GM18502 (cell line): Measurements from ENCODE around the gene PTPRN.
"Not testable (repeated sequence)": the region's sequence is repeated elsewhere in the genome, so short reads cannot be mapped to it uniquely, and the experiment has no call there.

Experiments
- ATAC-seq: cut with Tn5 transposase; IDR thresholded peaks from one replicate; pipeline ENCODE4 v1.9.1; 2021; ENCODE audit warnings: mild to moderate bottlenecking; ENCODE audit not compliant: unreplicated experiment, poor library complexity

Gene PTPRN

DNA sequence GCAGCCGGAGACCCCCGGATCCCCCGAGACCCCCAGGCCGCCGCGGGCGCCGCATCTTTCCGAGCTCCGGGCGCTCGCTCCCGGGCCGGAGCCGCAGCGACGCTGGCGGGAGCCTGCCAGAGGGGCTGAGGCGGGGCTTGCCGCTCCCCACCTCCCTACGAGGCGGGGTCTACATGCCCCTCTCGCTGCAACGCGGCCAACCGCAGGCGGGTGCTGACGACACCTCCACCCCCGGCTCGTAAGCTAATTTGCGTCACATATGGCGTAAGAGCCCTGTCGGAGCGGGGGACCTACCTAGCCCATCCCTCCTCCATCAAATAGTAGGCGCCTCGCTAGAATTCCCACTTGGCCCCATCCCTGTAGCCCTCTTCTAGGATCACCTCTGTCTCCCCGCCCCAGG is at the start of gene PTPRN:
Gene PTPRN, minus strand, starts transcription at position 124 of the 400 bp plus-strand sequence. Its CDS starts 69 bp downstream, at position 55.
- ATAC-seq: no peak

DNA sequence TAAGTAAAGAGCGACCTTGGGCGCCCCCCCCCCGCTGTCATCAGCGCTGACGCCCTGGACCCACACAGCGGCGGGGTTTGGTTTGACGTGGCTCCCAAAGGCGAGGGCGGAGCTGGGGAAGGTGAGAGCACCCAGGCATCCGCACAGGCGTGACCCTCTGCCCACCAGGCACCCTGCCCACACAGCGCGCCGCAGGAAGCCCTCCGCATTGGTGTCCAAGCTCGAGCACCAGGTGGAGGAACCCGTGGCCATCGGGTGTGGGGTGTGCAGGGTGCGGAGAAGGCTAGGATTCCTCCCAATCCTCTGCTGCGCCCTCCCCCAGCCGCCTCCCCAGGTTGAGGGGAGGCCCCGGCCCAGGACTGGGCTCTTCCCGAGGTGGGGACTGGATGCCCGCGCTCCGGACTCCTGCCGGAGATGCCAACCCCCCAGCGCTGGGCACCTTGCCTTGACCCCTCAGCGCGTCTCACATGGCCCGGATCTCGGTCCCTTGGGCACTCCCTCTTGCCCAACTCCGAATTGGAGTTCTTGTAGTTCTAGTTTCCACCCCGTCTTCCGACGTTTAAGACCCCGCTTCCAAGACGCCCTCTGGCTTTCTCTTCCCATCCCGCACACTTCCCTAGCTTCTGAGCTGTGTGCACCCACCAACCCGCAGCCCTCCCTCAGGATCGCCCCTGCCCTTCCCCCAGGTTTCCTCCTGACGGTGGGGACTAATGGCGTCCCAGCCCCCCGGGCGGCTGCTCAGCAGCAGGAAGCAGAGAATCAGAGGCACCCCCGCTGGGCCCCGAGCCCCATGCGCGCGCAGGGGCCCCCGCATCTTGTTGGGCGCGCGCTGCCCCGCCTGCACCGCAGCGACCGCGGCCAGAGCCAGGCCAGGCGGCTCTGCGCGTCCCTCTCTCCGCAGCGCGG is 49.2 kb upstream of the PTPRN start:
- no peak for ATAC-seq

DNA sequence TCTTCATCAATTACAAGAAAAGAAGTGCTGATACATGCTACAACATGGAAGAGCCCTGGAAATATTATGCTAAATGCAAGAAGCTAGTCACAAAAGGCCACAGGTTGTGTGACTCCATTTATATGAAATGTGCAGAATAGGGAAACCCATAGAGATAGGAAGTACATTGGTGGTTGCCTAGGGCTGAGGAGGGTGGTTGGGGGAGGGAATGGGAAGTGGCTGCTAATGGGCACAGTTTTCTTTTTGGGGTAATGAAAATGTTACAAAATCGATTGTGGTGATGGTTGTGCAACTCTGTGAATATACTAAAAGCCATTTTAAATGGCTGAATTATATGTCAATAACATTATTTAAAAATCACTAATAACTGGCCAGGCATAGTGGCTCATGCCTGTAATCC is 47.6 kb upstream of the PTPRN start:
- no peak for ATAC-seq

DNA sequence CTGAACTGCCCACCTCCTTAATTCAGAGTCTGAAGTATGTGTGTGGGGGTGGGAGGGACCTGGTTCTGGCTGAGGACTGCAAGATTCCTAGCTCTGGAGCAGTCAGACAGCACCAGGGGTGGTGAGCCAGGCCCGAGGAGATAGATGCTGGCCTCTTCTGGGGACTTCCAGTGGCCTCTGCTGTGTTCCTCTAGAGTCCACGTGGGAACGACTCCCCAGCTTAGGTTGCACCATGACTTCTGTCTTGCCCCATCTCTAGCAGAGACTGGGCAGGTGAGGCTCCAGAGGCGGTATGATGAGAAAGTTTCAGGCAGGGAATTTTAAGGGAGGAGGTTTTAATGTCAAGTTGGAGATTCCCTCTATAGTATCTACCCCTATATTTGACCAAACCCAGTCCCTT is 45.4 kb upstream of the PTPRN start:
- ATAC-seq: no peak

DNA sequence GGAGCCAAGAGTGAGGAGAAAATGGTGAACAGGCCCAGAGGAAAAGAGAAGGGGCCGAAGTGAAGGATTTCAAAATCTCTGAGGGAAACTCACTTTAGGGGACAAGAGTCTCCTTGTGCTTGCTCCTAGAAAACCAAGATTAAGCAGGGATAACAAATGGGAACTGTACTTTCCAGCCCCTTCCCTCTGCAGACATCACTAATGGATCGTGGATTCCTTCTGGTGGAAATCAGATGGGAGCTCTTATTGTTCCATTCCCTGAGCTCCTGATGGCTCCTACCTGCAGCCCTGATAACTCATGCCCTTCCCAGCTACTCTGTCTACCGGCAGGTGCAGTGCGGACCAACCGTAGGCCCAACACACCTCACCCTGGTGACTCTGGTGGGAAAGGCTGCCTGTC is 43.9 kb upstream of the PTPRN start:
- ATAC-seq: no peak

DNA sequence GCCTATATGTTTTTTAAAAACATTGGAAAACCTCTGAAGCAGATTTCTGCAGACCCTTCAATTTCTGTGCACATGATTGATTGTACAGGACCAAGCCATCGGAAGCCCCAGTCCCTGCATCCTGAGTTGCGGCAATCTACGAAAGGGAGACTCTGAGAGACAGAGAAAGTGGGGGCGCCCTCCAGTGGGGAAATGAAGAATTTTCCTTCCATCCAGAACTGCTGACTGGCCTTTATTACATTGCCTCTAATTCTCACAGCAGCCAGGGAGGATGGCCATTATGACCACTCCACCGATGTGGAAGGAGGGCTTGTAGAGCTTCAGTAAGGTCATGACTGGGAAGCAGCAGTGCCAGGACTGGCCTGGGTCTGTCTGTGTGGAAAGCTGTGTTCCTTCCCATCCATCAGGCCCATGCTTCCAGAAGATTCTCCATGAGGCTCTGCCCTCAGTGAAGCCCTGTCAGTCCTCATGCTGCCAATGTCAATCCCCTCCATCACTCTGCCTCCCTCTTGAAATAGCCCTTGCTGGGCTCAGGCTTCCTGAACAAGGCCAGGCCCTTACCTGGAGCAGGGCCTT is 43.3 kb upstream of the PTPRN start:
- peak; percentile 75 for ATAC-seq

DNA sequence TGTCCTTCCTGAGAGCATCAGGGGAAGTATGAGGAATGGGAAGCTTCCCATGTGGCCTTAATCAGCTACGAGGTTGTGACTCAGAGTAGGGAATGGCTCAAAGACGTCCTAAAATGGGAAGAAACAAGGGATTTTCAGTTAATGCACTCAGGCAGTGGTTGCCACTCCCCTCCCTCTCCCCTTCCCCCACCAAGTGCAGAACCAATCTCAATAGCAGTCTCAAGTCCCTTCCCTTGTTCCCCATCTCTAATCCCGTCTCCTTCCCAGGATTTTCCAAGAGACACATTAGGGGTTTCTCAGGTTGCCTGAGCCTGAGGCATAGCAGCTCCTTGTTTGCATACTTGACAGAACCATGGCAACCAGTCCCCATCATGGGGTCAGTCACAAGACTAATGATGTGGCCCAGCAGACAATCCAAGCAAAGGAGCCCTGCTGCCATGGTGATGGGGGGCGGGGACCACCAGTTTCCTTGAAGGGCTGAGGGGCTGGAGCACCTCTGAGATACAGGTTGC is 41.6 kb upstream of the PTPRN start:
- no peak for ATAC-seq

DNA sequence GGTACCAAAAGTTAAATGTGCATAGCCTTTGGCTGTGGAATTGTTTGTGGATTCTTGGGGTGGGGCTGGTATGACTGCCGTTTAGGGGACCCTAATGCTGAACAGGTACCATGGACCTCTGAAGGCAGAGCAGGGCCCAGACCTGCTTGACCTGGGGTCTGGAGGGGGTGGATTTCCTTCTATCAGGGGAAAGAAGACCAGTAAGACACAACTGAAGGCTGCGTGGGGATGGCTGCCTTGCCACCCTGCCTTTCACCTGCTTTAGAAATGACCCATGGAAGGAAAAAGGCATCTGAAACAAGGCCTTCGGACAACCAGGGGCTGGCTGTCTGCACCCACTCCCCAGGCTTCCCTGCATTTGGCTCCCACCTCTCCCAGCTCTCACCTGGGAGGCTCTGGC is 41.0 kb upstream of the PTPRN start:
- no peak for ATAC-seq

DNA sequence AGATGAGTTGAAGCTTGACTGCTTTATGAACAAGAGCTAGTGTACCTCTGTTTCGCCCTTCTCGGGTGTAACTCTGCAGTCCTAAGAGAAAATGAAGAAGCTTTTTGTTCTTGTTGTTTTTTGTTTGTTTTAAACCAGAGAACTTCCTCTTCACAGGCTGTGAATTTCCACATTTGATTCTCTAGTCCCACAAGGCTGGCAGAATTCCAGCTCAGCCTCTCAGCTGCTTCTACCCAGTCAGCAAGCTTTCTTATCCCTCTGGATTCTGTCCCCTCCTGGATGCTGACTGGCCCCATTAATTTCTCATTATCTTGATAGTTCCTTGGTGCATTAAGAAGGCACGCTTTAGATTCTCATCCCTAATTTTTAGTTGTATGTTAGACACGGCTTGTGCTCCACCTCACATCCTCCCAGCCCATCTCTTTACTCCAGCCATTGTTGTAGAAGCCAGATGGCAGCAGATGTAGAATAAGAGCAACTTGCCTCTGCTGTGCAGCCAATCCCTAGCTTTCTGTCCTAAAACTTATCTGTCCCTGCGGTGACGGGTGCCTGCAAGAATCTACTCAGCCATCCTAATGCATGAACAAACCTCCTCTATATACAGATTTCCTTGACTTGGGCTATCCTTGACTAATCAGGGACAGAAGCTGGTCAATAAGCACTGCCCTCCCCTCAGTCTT is 35.7 kb upstream of the PTPRN start:
- ATAC-seq: no peak

DNA sequence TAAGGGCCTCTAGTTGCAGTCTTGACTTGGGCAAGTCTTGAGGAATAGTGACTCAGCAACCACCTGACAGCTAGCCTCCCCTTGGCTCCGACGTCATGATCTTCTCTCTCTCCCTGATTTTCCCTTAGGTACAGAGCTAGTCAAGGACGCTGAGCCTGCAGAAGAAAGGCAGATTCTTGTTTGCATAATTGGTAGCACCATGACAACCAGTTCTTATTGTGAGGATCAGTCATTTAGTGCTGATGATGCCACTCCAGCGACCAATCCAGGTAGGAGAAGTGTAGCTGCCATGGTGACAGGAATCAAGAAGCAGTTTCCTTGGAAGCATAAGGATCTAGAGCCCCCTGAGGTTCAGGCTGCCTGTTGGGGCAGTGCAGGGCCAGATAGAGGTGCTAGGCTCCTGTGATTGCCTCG is 26.2 kb upstream of the PTPRN start:
- ATAC-seq: no peak

DNA sequence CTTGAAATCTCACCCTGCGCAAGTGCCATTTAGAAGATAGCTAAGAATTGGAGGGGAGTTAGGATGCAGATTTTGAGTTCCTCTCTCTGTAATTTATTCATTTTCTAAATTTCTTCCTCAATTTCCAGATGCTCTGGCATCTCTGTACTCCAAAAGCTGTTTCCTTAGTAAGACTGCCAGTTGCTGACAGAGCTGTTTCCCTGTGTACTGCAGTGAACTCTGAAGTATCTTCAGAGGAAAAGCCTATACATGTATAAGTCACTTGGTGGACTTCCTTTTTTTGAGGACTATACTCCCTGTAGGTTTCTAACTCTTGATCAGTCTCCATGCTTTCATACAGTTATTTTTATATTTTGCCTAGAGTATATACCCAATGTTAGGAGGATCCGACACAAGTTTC is 24.9 kb upstream of the PTPRN start:
- no peak for ATAC-seq

DNA sequence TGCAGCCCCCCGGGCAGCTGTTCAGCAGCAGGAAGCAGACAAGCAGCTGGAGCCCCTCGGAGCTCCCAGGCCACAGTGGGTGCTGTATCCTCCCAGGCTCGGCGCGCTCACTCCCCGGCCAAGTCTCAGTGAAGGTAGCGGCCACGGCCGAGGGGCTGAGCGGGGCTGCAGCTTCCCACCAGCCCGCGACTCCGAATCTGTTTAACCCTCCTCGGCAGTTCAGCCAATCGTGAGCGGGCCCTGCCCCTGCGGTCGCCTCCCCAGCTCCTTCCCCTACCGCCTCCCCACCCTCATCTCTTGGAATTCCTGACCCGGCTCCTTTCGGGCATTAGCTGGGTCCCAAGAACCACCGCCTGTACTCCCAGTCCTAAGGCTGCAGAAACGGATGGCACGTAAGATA is 23.3 kb upstream of the PTPRN start, which contains the start of gene RESP18:
Gene RESP18, minus strand, starts transcription at position 203 of the 400 bp plus-strand sequence.
- ATAC-seq: no peak

DNA sequence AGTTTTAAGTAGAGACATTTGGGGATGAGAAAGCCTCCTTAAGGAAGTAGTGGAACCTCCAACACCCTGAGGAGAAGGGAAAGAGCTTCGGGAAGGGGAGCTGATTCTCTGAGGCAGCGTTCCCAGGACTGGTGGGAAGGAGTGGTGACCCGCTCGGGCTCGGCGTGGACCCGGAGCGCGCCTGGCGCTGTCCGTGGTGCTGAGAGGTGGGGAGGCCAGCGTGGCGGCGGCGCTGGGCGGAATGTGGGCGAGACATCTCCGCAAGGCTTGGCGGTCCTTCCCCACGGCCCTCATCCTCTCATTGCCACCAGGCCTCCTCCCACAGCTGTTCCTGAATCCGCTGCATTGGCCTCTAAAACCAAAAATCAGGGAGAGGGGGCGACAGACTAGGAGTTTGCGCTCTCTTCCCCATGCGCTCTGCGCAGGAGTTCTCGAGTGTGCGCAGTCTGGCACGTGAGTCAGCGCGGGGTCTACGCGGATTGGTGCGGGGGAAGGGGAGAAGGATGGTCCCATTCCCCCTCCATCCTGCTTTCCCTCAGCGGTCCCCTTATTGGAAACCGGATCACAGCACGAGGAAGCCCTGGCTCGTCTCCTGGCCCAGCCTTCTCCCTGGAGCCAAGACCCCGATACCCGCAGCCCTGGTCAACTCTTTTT is 22.5 kb upstream of the PTPRN start:
- ATAC-seq: no peak

DNA sequence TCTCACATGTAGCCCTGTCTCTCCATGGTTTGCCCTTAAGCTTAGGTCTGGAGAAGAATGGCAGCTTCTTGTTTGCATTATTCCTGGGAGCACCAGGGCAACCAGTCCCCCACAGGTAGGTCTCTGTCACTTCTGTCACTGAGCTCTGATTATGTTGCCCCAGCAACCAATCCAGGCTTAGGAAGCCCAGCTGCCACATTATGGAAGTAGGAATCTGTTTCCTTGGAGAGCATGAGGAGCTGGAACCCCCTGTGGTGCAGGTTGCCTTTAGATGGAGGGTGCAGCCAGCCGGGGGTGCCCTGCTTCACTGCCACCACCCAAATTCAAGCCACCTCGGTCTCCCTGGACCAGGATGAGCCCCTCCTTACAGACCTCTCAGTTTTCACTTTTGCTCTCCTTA is 18.5 kb upstream of the PTPRN start:
- no peak for ATAC-seq

DNA sequence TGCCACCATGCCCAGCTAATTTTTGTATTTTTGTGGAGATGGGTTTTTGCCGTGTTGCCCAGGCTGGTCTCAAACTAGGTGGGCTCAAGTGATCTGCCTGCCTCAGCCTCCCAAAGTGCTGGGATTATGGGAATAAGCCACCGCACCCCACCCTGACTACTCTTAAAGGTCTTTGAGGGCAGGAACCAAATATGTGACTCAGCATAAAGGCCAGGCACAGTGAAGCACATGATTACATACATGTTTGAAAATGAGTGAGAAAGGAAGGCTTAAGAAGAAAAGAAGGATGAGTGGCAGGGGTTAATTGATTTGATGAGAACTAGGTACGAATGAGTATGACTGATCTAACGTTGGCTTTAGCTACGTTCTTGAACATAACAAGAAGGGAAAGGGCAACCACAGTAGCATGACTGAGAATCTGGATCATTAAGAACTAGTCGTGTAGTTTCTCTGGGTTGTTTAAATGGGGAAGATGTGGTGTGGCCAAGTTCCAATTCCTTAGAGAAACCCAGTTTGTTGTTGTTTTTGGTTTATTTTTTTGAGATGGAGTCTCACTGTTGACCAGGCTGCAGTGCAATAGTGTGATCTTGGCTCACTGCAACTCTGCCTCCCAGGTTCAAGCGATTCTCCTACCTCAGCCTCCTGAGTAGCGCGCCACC is 16.6 kb upstream of the PTPRN start:
- ATAC-seq: no peak

DNA sequence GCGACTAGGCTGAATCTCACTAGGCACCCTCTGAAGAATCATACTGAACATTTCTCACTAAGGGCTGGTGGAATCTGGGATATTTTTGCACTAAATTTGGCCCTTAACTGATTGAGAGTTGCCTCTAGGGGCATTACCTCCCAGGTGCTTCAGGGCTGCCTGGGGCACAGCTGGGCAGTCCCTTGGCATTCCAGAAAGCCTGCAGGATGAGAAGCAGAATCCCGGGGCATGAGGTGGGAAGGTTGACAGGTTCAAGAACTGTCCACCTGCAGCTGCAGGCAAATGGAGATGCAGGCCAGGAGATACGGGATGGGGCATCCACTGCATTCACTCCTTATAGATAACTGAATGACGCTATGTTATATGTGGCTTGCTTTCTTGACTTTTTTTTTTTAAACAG is 15.9 kb upstream of the PTPRN start:
- no peak for ATAC-seq

DNA sequence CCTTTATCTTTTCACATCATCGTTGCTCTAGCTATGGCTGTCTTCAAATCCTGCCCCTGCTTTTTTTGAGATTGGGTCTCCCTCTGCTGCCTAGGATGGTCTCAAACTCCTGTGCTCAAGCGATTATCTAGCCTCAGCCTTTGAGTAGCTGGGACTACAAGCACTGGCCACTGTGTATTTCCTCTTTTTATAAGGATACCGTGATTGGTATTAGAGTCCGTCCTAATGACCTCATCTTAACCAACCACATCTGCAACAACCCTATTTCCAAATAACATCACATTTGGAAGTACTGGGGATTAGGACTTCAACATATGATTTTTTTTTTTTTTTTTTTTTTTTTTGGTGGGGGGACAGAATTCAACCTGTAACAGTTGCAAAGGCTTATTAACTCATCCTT is 14.2 kb upstream of the PTPRN start:
- ATAC-seq: no peak

DNA sequence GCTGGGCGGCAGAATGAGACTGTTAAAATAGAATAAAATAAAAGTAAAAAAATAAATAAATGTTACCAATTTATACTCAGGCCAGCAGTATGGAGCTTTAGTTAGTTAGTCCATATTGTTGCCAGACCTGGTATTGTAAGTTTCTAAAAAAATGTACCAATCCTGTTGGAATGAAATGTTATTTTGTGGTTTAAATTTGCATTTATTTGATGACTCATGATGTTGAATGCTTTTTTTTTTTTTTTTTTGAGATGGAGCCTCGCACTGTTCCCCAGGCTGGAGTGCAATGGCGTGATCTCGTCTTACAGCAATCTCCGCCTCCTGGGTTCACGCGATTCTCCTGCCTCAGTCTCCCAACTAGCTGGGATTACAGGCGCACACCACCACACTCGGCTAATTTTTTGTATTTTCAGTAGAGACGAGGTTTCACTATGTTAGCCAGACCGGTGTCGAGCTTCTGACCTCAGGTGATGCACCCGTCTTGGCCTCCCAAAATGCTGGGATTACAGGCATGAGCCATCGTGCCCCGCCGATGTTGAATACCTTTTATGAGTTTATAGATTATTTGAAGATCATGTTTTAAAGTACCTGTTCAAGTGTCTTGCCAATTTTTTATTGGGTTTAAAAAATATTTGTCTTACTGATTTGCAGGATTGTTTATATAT is 5.7 kb upstream of the PTPRN start:
- ATAC-seq: no peak

DNA sequence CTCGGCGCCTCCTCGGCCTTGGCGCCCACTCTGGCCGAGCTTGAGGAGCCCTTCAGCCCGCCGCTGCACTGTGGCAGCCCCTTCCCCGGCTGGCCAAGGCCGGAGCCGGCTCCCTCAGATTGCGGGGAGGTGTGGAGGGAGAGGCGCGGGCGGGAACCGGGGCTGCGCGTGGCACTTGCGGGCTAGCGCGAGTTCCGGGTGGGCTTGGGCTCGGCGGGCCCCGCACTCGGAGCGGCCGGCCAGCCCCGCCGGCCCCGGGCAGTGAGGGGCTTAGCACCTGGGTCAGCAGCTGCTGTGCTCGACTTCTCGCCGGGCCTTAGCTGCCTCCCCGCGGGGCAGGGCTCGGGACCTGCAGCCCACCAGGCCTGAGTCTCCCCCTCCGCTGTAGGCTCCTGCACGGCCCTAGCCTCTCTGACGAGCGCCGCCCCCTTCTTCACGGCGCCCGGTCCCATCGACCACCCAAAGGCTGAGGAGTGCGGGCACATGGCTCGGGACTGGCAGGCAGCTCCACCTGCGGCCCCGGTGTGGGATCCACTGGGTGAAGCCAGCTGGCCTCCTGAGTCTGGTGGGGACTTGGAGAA is 3.6 kb upstream of the PTPRN start:
- ATAC-seq: not testable (repeated sequence)
